Hematopoietic multipotent progenitor cell treated with erythropoietin and hydrocortisone succinate and interleukin-3 and kit ligand, for 4 days (in vitro differentiated cells): ENCODE results near the gene AUTS2.

Experiments used
- DNase-seq: peaks from one replicate; pipeline ENCODE4 v3.0.0-alpha.2; 2015

Gene AUTS2

DNA sequence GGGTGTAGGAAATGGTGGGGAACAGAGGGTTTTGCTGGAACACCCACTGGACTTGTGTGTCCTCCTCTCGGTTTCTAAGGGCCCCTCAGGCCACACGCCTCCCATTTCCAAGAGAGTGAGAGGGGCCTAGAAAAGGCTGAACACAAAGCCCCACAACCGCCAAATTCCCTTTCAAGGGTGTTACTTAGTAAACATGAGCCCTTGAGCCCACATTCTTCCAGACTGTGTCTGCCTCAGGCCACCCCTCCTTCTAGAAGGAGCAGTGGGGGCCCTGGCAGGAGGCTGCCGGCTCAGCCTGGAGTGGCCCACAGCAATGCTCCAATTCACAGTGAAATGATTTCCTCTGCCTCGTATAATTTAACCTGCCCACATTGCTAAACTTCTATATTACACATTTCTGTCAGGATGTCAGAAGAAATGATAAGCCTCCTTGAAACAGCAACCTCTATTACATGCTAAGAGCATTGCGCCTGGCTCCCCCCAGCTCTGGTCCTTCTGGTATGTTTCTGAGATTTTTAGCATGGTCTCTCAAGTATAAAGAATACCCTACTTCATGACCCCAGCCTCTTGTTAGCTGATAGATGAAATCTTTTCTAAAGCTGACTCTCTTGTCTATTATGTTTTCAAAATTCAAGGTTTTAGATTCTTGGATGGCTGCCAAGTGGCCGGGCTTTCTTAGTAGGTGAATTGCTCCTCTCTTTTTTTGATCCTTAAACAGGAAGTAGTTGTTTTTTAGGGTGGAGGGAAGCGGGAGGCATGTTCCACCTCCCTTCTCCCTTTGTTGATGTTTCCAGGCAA lies 859.8 kb downstream of the AUTS2 start:
- DNase-seq = peak; percentile 11

GRCh38 chr7:70458745-70459144 lies 860.5 kb downstream of the AUTS2 start:
- no peak for DNase-seq

DNA sequence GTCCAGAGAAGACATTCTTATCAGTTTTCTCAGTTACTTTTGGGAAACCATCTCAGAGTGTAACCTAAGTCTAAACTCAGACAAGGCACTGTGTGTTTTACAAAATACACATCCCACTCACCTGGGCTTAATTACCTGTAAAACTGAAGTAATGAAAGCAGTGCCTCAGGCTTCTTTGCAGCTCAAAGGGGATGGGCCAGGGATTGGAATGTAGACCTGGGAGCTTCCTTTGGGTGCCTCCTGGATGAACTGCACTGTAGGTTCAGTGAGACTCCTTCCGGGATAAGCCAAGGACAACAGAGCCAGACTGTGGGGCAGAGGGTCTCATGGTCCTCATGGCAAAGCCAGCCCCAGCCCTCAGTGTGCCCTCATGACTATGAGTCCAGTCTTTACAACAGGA lies 861.3 kb downstream of the AUTS2 start:
- DNase-seq = no peak

DNA sequence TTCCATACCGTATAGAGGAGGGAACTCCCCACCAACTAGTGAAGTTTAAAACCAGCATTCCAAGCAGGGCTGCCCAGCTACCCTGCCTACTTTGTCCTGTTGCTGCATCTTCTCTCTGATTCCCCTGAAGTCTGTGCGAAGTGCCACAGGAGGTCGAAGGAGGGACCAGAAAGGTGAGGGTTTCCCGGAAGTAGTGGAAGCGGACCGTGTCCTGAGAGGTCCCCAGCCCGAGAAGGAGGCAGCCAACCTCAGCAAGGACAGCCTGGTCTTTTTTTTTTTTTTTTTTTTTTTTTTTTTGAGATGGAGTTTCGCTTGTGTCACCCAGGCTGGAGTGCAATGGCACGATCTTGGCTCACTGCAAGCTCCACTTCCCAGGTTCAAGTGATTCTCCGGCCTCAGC lies 861.8 kb downstream of the AUTS2 start:
- DNase-seq = no peak

- no peak for DNase-seq
Measured at GRCh38 chr7:70460562-70460961, 862.3 kb downstream of the AUTS2 start.

GRCh38 chr7:70463352-70463938 lies 865.2 kb downstream of the AUTS2 start:
- no peak for DNase-seq

- no peak for DNase-seq
Measured at GRCh38 chr7:70466725-70467364, 868.6 kb downstream of the AUTS2 start.

GRCh38 chr7:70470746-70471145 lies 872.5 kb downstream of the AUTS2 start:
- DNase-seq = no peak

GRCh38 chr7:70472601-70473237 lies 874.4 kb downstream of the AUTS2 start:
- no peak for DNase-seq

DNA sequence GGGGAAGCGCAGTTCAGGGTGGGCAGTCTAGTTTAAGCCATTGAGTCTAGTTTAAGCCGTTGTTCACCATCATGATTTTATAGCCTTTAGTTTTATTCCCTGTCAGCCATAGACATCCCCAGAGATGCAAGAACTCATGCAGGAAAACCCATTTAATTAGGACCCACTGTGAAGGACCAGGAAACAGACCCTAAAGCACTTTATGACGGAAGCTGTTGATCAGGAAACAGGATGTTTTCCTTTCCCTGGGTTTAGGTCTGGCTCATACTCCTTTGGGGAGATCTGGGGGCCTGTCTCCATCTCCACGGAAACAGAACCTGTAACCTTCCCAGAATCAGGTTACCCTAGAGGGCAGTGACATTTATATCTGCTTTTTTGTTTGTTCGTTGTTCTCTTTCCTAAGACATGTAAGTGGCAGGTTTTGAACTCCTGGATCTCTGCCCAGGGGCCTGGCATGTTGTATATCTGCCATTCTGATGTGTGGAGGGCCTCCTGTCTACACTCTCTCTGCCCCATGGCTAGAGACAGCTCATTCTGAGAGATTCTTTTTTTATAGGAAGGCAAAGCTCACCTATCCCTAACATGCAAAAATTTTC lies 876.5 kb downstream of the AUTS2 start:
- no peak for DNase-seq

DNA sequence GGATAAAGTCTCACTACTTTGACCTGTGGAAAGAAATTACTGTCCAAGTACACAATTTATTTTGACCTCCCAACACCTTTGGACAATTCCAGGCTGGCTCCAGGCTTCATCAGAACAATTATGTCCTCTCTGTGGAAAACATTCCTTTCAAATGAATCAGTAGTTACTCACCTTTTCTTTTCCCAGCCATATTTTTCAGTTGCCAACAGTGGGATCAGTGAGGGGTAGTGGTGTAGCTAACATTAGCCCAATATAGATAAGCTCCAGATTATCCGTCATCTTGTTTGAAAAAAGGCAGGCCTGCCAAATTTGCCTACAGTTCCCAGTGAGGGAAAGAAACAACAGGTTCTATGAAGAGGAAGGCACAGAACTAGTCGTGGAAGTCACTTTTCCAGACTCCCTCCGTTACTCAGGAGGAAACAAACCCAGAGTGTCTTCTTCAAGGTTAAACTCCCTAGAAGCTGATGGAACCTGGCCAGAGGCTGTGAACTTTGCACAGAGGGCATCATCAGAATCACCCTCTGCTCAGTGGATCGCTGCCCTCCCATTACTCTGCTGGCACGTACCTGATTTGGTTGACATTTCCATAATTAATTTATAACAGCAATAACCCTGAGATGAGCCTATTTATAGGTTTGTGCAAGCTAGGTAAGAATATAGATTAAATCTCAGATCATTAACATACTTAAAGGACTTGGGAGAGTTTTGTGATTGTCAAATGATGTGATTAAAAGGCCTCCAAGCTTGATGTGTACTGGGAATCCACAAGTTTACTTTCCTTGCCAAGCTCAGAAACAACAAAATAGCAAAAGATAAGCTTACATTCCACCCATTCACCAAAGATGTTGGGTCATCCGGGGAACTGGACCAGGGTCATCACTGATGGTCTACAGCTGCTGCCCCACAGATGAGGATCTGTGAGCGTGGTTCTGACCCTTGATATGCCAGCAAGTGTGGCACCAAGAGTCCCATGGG lies 879.0 kb downstream of the AUTS2 start:
- DNase-seq = no peak

GRCh38 chr7:70479153-70480021 lies 881.1 kb downstream of the AUTS2 start:
- no peak for DNase-seq

- no peak for DNase-seq
Measured at GRCh38 chr7:70480927-70481569, 882.8 kb downstream of the AUTS2 start.

DNA sequence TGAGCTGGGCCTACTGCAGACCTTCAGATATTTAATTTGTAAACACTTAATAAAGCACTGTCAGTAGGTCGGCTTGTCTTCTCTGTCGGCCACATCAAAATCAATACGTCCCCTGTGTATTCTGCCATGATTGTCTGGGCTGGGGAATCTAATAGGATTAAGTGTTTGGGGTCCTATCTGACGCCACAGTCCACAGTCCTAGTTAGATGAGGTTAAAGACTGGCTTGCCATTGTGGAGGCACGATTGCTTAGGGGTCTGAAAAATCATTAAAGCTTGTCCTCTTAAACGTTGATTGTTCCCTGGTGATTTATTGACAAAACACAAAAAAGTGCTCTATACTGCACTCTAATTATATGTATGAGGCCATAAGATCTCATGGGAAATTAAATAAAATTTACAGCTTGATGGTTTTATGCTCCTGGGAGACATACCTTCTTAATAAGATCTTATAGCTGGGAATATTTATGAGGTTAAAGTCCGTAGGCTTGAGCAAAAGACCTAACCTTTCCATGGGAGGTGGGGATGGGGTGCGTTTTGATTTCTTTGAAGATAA lies 883.4 kb downstream of the AUTS2 start:
- no peak for DNase-seq

GRCh38 chr7:70484255-70484654 lies 886.0 kb downstream of the AUTS2 start:
- no peak for DNase-seq

DNA sequence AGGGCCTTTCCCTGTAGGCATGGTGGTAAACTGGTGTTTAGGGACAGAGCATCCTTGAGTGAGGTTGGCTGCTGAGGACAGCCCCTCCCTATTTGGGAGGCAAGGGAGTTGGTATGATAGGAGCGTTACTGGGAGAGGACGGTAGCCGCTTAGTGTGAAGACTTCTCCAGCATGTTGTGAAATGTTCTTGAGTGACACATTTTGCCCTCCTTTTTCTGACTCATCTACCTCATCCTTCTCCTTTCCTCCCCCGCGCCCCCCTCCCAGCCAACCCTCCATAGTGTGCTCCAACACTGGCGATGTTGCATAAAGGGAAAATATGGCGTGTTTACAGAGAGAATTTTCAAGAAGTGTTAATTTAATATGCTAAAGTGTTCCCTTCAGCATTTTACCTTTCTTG lies 888.7 kb downstream of the AUTS2 start:
- DNase-seq = no peak

- DNase-seq = no peak
Measured at GRCh38 chr7:70487428-70487827, 889.2 kb downstream of the AUTS2 start.

- DNase-seq = no peak
Measured at GRCh38 chr7:70487886-70488285, 889.6 kb downstream of the AUTS2 start.

GRCh38 chr7:70489813-70490212 lies 891.5 kb downstream of the AUTS2 start:
- DNase-seq = no peak

GRCh38 chr7:70492625-70493024 lies 894.4 kb downstream of the AUTS2 start:
- DNase-seq = no peak
